Cardiac muscle cell (in vitro differentiated cells and primary cell): Measurements from ENCODE around the gene BRS3. TPM values are rescaled to one million over a fixed set of nuclear protein-coding genes. Genes with fewer than 3 reads are reported as not detected.

Experiments used
- DNase-seq, 2 donors: peaks; one replicate each; pipeline versions ENCODE4 v3.0.0 to v3.0.0-alpha.2; 2010 to 2017; ENCODE audit warnings: low read depth in 1 of 2, low spot score in 1 of 2
- H3K27ac ChIP-seq: fragments of 200-600 bp; sonication (generic); 2 replicates; pipeline ENCODE4 v1.5.1; 2016
- H3K27me3 ChIP-seq: fragments of 200-600 bp; sonication (generic); 2 replicates; pipeline ENCODE4 v1.6.0; 2016; ENCODE audit warnings: control low read depth
- H3K36me3 ChIP-seq: fragments of 200-600 bp; sonication (generic); 2 replicates; pipeline ENCODE4 v1.5.1; 2016; ENCODE audit warnings: control low read depth
- H3K4me1 ChIP-seq: fragments of 200-600 bp; sonication (generic); 2 replicates; pipeline ENCODE4 v1.8.1; 2017; ENCODE audit warnings: low read depth, mild to moderate bottlenecking, mixed run types
- H3K4me3 ChIP-seq: fragments of 200-600 bp; sonication (generic); 2 replicates; pipeline ENCODE4 v1.5.1; 2016; ENCODE audit warnings: mild to moderate bottlenecking
- H3K9me3 ChIP-seq: fragments of 200-600 bp; sonication (generic); 2 replicates; pipeline ENCODE4 v1.5.1; 2017; ENCODE audit warnings: low read depth, mild to moderate bottlenecking, control low read depth
- CTCF ChIP-seq: IDR thresholded peaks from 2 replicates; pipeline ENCODE4 v1.5.1; 2012; ENCODE audit warnings: low read depth, mild to moderate bottlenecking, low read length
- polyA plus RNA-seq: library from polyadenylated mRNA; unstranded; fragments of >200 nt; fragmentation: Nextera tagmentation; extraction: Ambion mirVana; gene quantifications from 2 replicates; pipeline ENCODE4 v1.2.1, GENCODE V29; 2016
- total RNA-seq: library from RNA; depleted of rRNA; stranded (reverse); fragments of >200 nt; gene quantifications from 2 replicates; pipeline ENCODE4 v1.2.3, GENCODE V29; 2016

Gene BRS3
- total and polyA plus RNA-seq, 2 experiments from 2014 or later: 0.11 TPM; not detected in 1

- DNase-seq: no peak
- TF ChIP-seq CTCF: no peak
- H3K4me3 ChIP-seq: no peak overlapping the region
Observed at GRCh38 chrX:136493011-136493410, 5.3 kb downstream of the BRS3 start.

DNA sequence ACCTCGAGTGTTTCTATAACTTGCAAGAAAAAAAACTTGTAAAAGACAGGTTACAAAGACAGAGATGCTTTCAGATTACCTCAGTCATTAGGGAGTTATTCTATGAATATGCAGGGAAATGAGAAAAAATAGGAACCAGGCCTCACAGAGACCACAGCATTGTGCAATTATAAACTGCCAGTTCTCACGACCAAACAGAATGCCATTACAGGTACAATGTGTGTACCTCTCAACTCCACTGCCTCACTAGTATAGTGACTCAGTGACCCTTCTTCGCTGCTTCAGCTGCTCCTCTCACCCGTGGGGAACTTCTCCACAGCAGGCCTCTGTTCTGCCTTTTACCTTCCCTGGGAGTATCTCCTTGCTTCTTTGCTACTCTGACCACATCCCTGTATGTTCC is 7.3 kb downstream of the BRS3 start:
- DNase-seq: no peak
- Histone ChIP-seq H3K4me3 (no peak overlapping the region), H3K4me1 (no peaks in the 10 kb centered on the region), H3K36me3 (no peaks in the 10 kb centered on the region), H3K27me3 (no peaks in the 10 kb centered on the region), H3K9me3 (no peaks in the 10 kb centered on the region), H3K27ac (no peak overlapping the region)
- TF ChIP-seq CTCF: no peak

More at GRCh38 chrX:136493011-136493410, 5.3 kb downstream of the BRS3 start:
- H3K9me3 ChIP-seq: no peaks in the 10 kb centered on the region
- no peaks in the 10 kb centered on the region for H3K36me3 ChIP-seq
- no peak overlapping the region for H3K27ac ChIP-seq
- no peaks in the 10 kb centered on the region for H3K4me1 ChIP-seq
- H3K27me3 ChIP-seq: peaks cover 3% of the 10 kb centered on the region

GRCh38 chrX:136496186-136496763 is 8.5 kb downstream of the BRS3 start:
- Histone ChIP-seq H3K4me3 (peak overlapping the region; percentile 84), H3K9me3 (no peaks in the 10 kb centered on the region), H3K27ac (peak overlapping the region; percentile 99), H3K27me3 (no peaks in the 10 kb centered on the region), H3K4me1 (no peaks in the 10 kb centered on the region), H3K36me3 (peaks cover 11% of the 10 kb centered on the region)
- no peak for TF ChIP-seq CTCF
- no peak for DNase-seq

DNA sequence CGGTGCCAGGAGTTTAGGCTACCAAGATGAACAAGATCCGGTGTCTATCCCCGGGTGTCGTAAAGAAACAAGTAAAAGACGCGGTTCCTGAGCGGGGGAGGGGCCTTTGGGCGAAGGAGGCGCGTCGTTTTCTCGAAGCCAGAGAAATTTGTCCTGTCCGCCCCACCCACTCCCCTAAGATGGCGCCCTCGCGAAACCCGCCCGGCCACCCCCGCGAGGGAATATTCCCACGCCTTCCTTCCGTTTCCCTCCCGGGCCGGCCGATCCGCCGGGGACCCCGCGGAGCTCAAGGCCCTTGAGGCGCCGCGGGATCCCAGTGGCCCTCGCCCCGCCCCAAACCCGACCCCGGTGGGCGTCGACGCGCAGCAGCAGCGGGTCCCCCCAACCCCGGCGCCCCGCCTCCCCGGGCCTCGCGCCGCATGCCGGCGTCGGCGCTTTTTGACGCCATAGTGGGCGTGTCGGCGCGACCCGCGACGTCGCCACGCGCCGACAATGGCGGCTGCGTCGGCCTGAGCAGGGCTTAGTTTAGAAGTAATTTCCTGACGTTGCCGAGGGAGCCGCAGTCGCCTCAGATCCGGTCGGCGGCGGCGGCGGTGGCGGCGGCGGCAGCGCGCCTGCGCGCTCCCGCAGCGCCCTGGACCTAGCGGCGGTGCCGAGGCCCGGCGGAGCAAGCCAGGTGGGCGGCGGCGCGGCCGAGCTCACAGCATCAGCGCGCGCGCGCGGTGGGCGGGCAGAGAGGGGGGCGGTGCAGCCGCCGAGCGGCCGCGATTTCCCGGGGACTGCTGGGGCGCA is 9.2 kb downstream of the BRS3 start:
- H3K9me3 ChIP-seq: no peaks in the 10 kb centered on the region
- no peaks in the 10 kb centered on the region for H3K4me1 ChIP-seq
- DNase-seq: peak; percentile 81 to 88
- H3K27ac ChIP-seq: peak overlapping the region; percentile 99
- peak overlapping the region; percentile 84 for H3K4me3 ChIP-seq
- H3K27me3 ChIP-seq: no peaks in the 10 kb centered on the region
- peaks cover 15% of the 10 kb centered on the region for H3K36me3 ChIP-seq
- no peak for TF ChIP-seq CTCF

- DNase-seq: peak in 1 of 2 donors; percentile 22
Observed at GRCh38 chrX:136497556-136498052, 9.9 kb downstream of the BRS3 start, which contains the start of gene HTATSF1. HTATSF1 (plus strand) TSS chrX:136497592; CDS start chrX:136497685, 93 bp downstream.

More at GRCh38 chrX:136497556-136498052, 9.9 kb downstream of the BRS3 start, which contains the start of gene HTATSF1:
- Histone ChIP-seq H3K4me3 (peak within 1 kb of the TSS; percentile 84), H3K27me3 (no peaks in the 10 kb centered on the region), H3K4me1 (no peaks in the 10 kb centered on the region), H3K9me3 (no peaks in the 10 kb centered on the region), H3K36me3 (peaks cover 15% of the 10 kb centered on the region), H3K27ac (peak within 1 kb of the TSS; percentile 99)
- TF ChIP-seq CTCF: no peak
